Activated CD8-positive, alpha-beta T cell treated with anti-CD3 and anti-CD28 coated beads for 36 hours (primary cell): Measurements from ENCODE around the gene IFT122. TPM values are rescaled to one million over a fixed set of nuclear protein-coding genes. Genes with fewer than 3 reads are reported as not detected.

ENCODE experiments used
- ATAC-seq: fragments of 200-7000 bp; cut with Tn5 transposase; one replicate; pipeline ENCODE4 v1.10.0; 2021; ENCODE audit warnings: mild to moderate bottlenecking, moderate library complexity
- CTCF ChIA-PET: fragments of 350-600 bp; sonication (Branson Sonifier 250); formaldehyde crosslinking; loops from one replicate; lab custom pipeline; 2021; ENCODE audit warnings: antibody characterized with exemption; lab: Charles Lee
- POLR2A ChIA-PET: fragments of 350-600 bp; sonication (Branson Sonifier 250); formaldehyde crosslinking; loops from one replicate; lab custom pipeline; 2021; ENCODE audit warnings: antibody characterized with exemption; lab: Charles Lee
- DNase-seq: peaks from one replicate; pipeline ENCODE4 v3.0.0-alpha.2; 2020
- H3K27ac Mint-ChIP-seq: one replicate; pipeline ENCODE4 v1.8.0; 2021; ENCODE audit warnings: mild to moderate bottlenecking, mixed read lengths
- H3K27me3 Mint-ChIP-seq: one replicate; pipeline ENCODE4 v1.8.0; 2021; ENCODE audit warnings: mixed read lengths
- H3K36me3 Mint-ChIP-seq: one replicate; pipeline ENCODE4 v1.8.0; 2021; ENCODE audit warnings: low read depth, mixed read lengths
- H3K4me1 Mint-ChIP-seq: one replicate; pipeline ENCODE4 v1.8.0; 2021; ENCODE audit warnings: low read depth, mixed read lengths
- H3K4me3 Mint-ChIP-seq: one replicate; pipeline ENCODE4 v1.8.0; 2021; ENCODE audit warnings: mild to moderate bottlenecking, moderate library complexity, mixed read lengths
- H3K9me3 Mint-ChIP-seq: one replicate; pipeline ENCODE4 v1.8.0; 2021; ENCODE audit warnings: mixed read lengths
- CTCF ChIP-seq: fragments of 200-600 bp; IDR thresholded peaks from one replicate; pipeline ENCODE4 v1.8.0; 2022; ENCODE audit warnings: antibody characterized with exemption, mild to moderate bottlenecking
- intact Hi-C: fragments of 100-400 bp; cut with micrococcal nuclease; formaldehyde crosslinking; loops from one replicate; pipeline ENCODE4 v1.10.0; 2022
- total RNA-seq, 2 experiments: library from RNA; stranded (reverse); gene quantifications; one replicate each; pipeline ENCODE4 v1.2.3, GENCODE V29; 2021

The IFT122 gene
- total RNA-seq, 2 experiments from 2014 or later, result 18.9 to 20.4 TPM

GRCh38 chr3:129534428-129535027, 94.5 kb downstream of the IFT122 start:
- no peaks in the 10 kb centered on the region for H3K36me3 Mint-ChIP-seq
- DNase-seq (no peak), ATAC-seq (no peak)
- no peak overlapping the region for H3K27ac Mint-ChIP-seq
- POLR2A ChIA-PET, result no interaction called here
- intact Hi-C loops, result no loop called here
- no peak overlapping the region for H3K4me3 Mint-ChIP-seq
- CTCF ChIA-PET, result interaction anchor here (1.0 to 1.2 kb wide), 2 partner anchors 20 to 44 kb away, joined by 3 to 5 read pairs; no protein-coding TSS in a partner anchor
- TF ChIP-seq CTCF, result no peak
- H3K9me3 Mint-ChIP-seq, result no peaks in the 10 kb centered on the region
- no peaks in the 10 kb centered on the region for H3K4me1 Mint-ChIP-seq
- H3K27me3 Mint-ChIP-seq, result no peaks in the 10 kb centered on the region

GRCh38 chr3:129535075-129535474, 95.1 kb downstream of the IFT122 start:
- Mint-ChIP-seq H3K27ac (no peak overlapping the region), H3K9me3 (no peaks in the 10 kb centered on the region), H3K4me1 (no peaks in the 10 kb centered on the region), H3K36me3 (no peaks in the 10 kb centered on the region), H3K27me3 (no peaks in the 10 kb centered on the region), H3K4me3 (no peak overlapping the region)
- ChIA-PET POLR2A (no interaction called here), CTCF (interaction anchor here (1.0 to 1.2 kb wide), 2 partner anchors 20 to 45 kb away, joined by 3 to 5 read pairs; no protein-coding TSS in a partner anchor)
- no peak for TF ChIP-seq CTCF
- DNase-seq (no peak), ATAC-seq (no peak)
- intact Hi-C loops, result no loop called here

- TF ChIP-seq CTCF, result no peak
- no peak for ATAC-seq
- Mint-ChIP-seq H3K36me3 (no peaks in the 10 kb centered on the region), H3K4me3 (no peak overlapping the region), H3K27me3 (no peaks in the 10 kb centered on the region), H3K27ac (no peak overlapping the region), H3K4me1 (no peaks in the 10 kb centered on the region), H3K9me3 (no peaks in the 10 kb centered on the region)
- ChIA-PET POLR2A (no interaction called here), CTCF (no interaction called here)
- DNase-seq, result no peak
- intact Hi-C loops, result no loop called here
These were observed 96.3 kb downstream of the IFT122 start for GRCh38 chr3:129536374-129536667.

- H3K27ac Mint-ChIP-seq, result no peak overlapping the region
- POLR2A ChIA-PET, result no interaction called here
These were observed 96.8 kb downstream of the IFT122 start for GRCh38 chr3:129536804-129537203.

GRCh38 chr3:129539206-129539605, 99.2 kb downstream of the IFT122 start:
- no peaks in the 10 kb centered on the region for H3K36me3 Mint-ChIP-seq
- ChIA-PET CTCF (no interaction called here), POLR2A (no interaction called here)
- H3K9me3 Mint-ChIP-seq, result no peaks in the 10 kb centered on the region
- intact Hi-C loops, result no loop called here
- ATAC-seq (no peak), DNase-seq (no peak)
- H3K27me3 Mint-ChIP-seq, result no peaks in the 10 kb centered on the region
- no peak overlapping the region for H3K27ac Mint-ChIP-seq
- no peaks in the 10 kb centered on the region for H3K4me1 Mint-ChIP-seq
- H3K4me3 Mint-ChIP-seq, result no peak overlapping the region
- no peak for TF ChIP-seq CTCF

More at GRCh38 chr3:129536804-129537203, 96.8 kb downstream of the IFT122 start:
- no peak overlapping the region for H3K4me3 Mint-ChIP-seq
- ATAC-seq (no peak), DNase-seq (no peak)
- no peaks in the 10 kb centered on the region for H3K9me3 Mint-ChIP-seq
- H3K4me1 Mint-ChIP-seq, result no peaks in the 10 kb centered on the region
- TF ChIP-seq CTCF, result no peak
- no peaks in the 10 kb centered on the region for H3K27me3 Mint-ChIP-seq
- CTCF ChIA-PET, result no interaction called here
- H3K36me3 Mint-ChIP-seq, result no peaks in the 10 kb centered on the region
- intact Hi-C loops, result no loop called here
